SU-DHL-6 (cell line): Measurements from ENCODE around the gene MAP2K5.

Source experiments
- H2AFZ ChIP-seq: fragments of 200-600 bp; sonication (generic); 2 replicates; pipeline ENCODE4 v1.6.1; 2014; ENCODE audit warnings: low read depth, mild to moderate bottlenecking, moderate library complexity, mixed read lengths, antibody characterized with exemption, low read length; ENCODE audit not compliant: severe bottlenecking
- H3F3A ChIP-seq: fragments of 200-600 bp; shearing (Covaris generic); 2 replicates; pipeline ENCODE4 v1.6.0; 2016; ENCODE audit warnings: antibody characterized with exemption, mild to moderate bottlenecking; ENCODE audit not compliant: insufficient read depth
- H3K27ac ChIP-seq: fragments of 200-600 bp; sonication (generic); 2 replicates; pipeline ENCODE4 v1.5.1; 2016; ENCODE audit warnings: low read depth, mild to moderate bottlenecking, low read length, moderate library complexity, mixed read lengths
- H3K27me3 ChIP-seq: fragments of 200-600 bp; sonication (generic), shearing (Covaris generic); 2 replicates; pipeline ENCODE4 v1.6.0; 2014; ENCODE audit warnings: mild to moderate bottlenecking, low read length
- H3K36me3 ChIP-seq: fragments of 200-600 bp; sonication (generic); 2 replicates; pipeline ENCODE4 v1.6.1; 2014; ENCODE audit warnings: mild to moderate bottlenecking, low read length, mixed read lengths
- H3K4me2 ChIP-seq: fragments of 300-600, 200-600 bp; shearing (Covaris generic), sonication (generic); 2 replicates; pipeline ENCODE4 v1.6.0; 2014; ENCODE audit warnings: low read length, low read depth, mild to moderate bottlenecking; ENCODE audit not compliant: poor library complexity, severe bottlenecking
- H3K4me3 ChIP-seq: fragments of 200-600 bp; sonication (generic); 2 replicates; pipeline ENCODE4 v1.5.1; 2014; ENCODE audit warnings: antibody characterized with exemption, low read length, mild to moderate bottlenecking, mixed read lengths; ENCODE audit not compliant: insufficient read depth, poor library complexity, severe bottlenecking
- H3K79me2 ChIP-seq: fragments of 200-600 bp; sonication (generic); 2 replicates; pipeline ENCODE4 v1.6.1; 2014; ENCODE audit warnings: mild to moderate bottlenecking, low read length, moderate library complexity; ENCODE audit not compliant: insufficient read depth
- H3K9ac ChIP-seq: fragments of 200-600 bp; sonication (generic); 2 replicates; pipeline ENCODE4 v1.7.0; 2014; ENCODE audit warnings: mild to moderate bottlenecking, low read length
- H3K9me2 ChIP-seq: fragments of 200-600 bp; sonication (generic); replicated peaks from 2 replicates; pipeline ENCODE4 v1.6.1; 2014; ENCODE audit warnings: low read length; ENCODE audit not compliant: insufficient read depth
- H3K9me3 ChIP-seq: fragments of 200-600 bp; sonication (generic); 2 replicates; pipeline ENCODE4 v1.6.1; 2014; ENCODE audit warnings: low read length, mixed read lengths; ENCODE audit not compliant: insufficient read depth
- H4K20me1 ChIP-seq: fragments of 200-600 bp; sonication (generic); 2 replicates; pipeline ENCODE4 v1.6.1; 2014; ENCODE audit warnings: low read depth, mild to moderate bottlenecking, antibody characterized with exemption, low read length, moderate library complexity, mixed read lengths
- EZH2phosphoT487 ChIP-seq: fragments of 200-600 bp; sonication (generic), shearing (Covaris generic); conservative IDR thresholded peaks from 2 replicates; pipeline ENCODE4 v1.6.1; 2018; ENCODE audit warnings: mild to moderate bottlenecking, antibody characterized with exemption, low read length, moderate library complexity, mixed read lengths
- TF ChIP-seq, protein P1 (sequence below): fragments of 200-600 bp; sonication (generic); IDR thresholded peaks from one replicate; pipeline ENCODE4 v1.5.1; 2017; ENCODE audit warnings: antibody characterized with exemption, mild to moderate bottlenecking, low read length, moderate library complexity; ENCODE audit not compliant: insufficient read depth, poor library complexity, severe bottlenecking

MAP2K5 gene

DNA sequence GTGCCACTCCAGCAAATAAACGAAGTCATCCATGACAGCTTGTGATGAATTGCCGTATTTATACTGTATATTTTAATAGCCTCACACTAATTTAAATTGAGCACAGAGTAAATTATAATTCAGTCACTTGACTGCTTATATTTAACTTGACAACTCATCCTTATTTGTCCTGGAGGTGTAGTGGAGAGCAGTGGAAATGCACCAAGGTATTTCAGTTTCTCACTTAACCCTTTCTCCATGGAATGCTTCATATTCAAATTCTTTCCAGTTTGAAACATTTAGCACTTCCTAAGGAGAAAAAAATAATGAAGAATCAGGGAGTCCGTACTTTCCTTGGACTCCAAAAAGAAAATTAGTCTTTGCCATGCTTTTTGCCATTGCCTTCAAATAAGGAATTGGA is 99.0 kb downstream of the MAP2K5 start:
- Histone ChIP-seq H3K9me3 (no peaks in the 10 kb centered on the region), H3F3A (no peaks in the 10 kb centered on the region), H3K4me2 (no peak overlapping the region), H3K4me3 (no peak overlapping the region), H3K79me2 (no peaks in the 10 kb centered on the region), H3K36me3 (no peaks in the 10 kb centered on the region), H4K20me1 (no peaks in the 10 kb centered on the region), H2AFZ (no peak overlapping the region), H3K9me2 (no peaks in the 10 kb centered on the region), H3K9ac (no peak overlapping the region), H3K27ac (no peak overlapping the region), H3K27me3 (no peaks in the 10 kb centered on the region)
- TF ChIP-seq, protein P1, sequence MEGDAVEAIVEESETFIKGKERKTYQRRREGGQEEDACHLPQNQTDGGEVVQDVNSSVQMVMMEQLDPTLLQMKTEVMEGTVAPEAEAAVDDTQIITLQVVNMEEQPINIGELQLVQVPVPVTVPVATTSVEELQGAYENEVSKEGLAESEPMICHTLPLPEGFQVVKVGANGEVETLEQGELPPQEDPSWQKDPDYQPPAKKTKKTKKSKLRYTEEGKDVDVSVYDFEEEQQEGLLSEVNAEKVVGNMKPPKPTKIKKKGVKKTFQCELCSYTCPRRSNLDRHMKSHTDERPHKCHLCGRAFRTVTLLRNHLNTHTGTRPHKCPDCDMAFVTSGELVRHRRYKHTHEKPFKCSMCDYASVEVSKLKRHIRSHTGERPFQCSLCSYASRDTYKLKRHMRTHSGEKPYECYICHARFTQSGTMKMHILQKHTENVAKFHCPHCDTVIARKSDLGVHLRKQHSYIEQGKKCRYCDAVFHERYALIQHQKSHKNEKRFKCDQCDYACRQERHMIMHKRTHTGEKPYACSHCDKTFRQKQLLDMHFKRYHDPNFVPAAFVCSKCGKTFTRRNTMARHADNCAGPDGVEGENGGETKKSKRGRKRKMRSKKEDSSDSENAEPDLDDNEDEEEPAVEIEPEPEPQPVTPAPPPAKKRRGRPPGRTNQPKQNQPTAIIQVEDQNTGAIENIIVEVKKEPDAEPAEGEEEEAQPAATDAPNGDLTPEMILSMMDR: no peak
- TF ChIP-seq EZH2phosphoT487: no peak

DNA sequence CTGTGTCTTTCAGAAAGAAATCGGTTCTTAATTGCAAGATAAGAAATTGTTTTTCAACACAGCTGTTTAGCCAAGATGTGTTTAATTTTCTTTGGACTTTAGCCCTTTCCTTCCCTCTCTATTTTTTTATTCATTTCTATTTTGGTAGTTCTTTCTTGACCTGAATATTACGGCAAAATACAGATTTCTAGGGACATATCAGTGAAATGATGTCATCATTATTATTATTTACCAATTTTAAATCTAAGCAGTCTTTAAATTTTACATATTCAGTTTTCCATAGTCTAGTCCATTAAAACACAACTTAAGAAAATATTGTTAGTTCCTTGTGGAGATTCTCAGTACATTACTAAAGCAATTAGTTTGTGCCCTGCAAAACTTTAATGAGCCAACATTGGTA is 104.3 kb downstream of the MAP2K5 start:
- Histone ChIP-seq H3K9me2 (no peaks in the 10 kb centered on the region), H4K20me1 (no peaks in the 10 kb centered on the region), H3K27me3 (no peaks in the 10 kb centered on the region), H3K9me3 (no peaks in the 10 kb centered on the region), H3K79me2 (no peaks in the 10 kb centered on the region), H3K36me3 (peaks cover 5% of the 10 kb centered on the region; the same call in 1 of the 2 replicates), H3K9ac (no peak overlapping the region), H3K4me2 (no peak overlapping the region), H3K4me3 (no peak overlapping the region), H3K27ac (no peak overlapping the region), H3F3A (no peaks in the 10 kb centered on the region), H2AFZ (no peak overlapping the region)
- TF ChIP-seq, protein P1: no peak
- TF ChIP-seq EZH2phosphoT487: no peak

DNA sequence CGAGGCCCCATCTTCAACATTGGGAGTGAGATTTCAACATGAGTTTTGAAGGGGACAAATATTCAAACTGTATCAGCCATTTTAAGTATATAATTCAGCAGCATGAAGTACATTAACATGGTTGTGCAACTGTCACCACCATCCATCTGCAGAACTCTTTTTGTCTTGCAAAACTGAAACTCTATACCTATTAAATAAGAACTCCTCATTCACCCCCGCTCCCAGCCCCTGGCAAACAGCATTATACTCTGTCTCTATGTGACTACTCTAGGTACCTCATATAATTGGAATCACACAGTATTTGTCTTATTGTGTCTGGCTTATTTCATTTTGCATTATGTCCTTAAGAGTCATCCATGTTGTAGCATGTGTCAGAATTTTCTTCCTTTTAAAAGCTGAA is 110.1 kb downstream of the MAP2K5 start:
- peaks cover 11% of the 10 kb centered on the region for H3K36me3 ChIP-seq
- no peak overlapping the region for H3K4me2 ChIP-seq
- H3K9ac ChIP-seq: no peak overlapping the region
- H3K79me2 ChIP-seq: no peaks in the 10 kb centered on the region
- H3K9me3 ChIP-seq: no peaks in the 10 kb centered on the region
- no peak for TF ChIP-seq EZH2phosphoT487
- TF ChIP-seq, protein P1: no peak
- no peak overlapping the region for H3K27ac ChIP-seq
- no peaks in the 10 kb centered on the region for H3F3A ChIP-seq
- H3K27me3 ChIP-seq: no peaks in the 10 kb centered on the region
- H4K20me1 ChIP-seq: no peaks in the 10 kb centered on the region
- H2AFZ ChIP-seq: no peak overlapping the region
- H3K9me2 ChIP-seq: no peaks in the 10 kb centered on the region
- no peak overlapping the region for H3K4me3 ChIP-seq
